Hepatocyte (in vitro differentiated cells): ENCODE measurements around the gene CEP131.

Experiments
- EZH2 ChIP-seq: fragments of 200-600 bp; sonication (generic); IDR thresholded peaks from 2 replicates; pipeline ENCODE4 v1.6.1; 2016; ENCODE audit warnings: antibody characterized with exemption, mild to moderate bottlenecking, borderline replicate concordance
- EZH2phosphoT487 ChIP-seq: fragments of 200-600 bp; sonication (generic); IDR thresholded peaks from one replicate; pipeline ENCODE4 v1.6.1; 2018; ENCODE audit warnings: antibody characterized with exemption, mild to moderate bottlenecking, low read depth, moderate library complexity; ENCODE audit not compliant: unreplicated experiment, severe bottlenecking
- TF ChIP-seq, protein P1 (sequence below): fragments of 200-600 bp; sonication (generic); IDR thresholded peaks from 2 replicates; pipeline ENCODE4 v1.5.1; 2016; ENCODE audit warnings: antibody characterized with exemption, mild to moderate bottlenecking; ENCODE audit not compliant: poor library complexity

GRCh38 chr17:81161972-81162371, 60.8 kb downstream of the CEP131 start:
- TF ChIP-seq, protein P1, sequence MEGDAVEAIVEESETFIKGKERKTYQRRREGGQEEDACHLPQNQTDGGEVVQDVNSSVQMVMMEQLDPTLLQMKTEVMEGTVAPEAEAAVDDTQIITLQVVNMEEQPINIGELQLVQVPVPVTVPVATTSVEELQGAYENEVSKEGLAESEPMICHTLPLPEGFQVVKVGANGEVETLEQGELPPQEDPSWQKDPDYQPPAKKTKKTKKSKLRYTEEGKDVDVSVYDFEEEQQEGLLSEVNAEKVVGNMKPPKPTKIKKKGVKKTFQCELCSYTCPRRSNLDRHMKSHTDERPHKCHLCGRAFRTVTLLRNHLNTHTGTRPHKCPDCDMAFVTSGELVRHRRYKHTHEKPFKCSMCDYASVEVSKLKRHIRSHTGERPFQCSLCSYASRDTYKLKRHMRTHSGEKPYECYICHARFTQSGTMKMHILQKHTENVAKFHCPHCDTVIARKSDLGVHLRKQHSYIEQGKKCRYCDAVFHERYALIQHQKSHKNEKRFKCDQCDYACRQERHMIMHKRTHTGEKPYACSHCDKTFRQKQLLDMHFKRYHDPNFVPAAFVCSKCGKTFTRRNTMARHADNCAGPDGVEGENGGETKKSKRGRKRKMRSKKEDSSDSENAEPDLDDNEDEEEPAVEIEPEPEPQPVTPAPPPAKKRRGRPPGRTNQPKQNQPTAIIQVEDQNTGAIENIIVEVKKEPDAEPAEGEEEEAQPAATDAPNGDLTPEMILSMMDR = no peak
- no peak for TF ChIP-seq EZH2
- TF ChIP-seq EZH2phosphoT487 = no peak
